ENCODE data around the gene HYAL2.

DNA sequence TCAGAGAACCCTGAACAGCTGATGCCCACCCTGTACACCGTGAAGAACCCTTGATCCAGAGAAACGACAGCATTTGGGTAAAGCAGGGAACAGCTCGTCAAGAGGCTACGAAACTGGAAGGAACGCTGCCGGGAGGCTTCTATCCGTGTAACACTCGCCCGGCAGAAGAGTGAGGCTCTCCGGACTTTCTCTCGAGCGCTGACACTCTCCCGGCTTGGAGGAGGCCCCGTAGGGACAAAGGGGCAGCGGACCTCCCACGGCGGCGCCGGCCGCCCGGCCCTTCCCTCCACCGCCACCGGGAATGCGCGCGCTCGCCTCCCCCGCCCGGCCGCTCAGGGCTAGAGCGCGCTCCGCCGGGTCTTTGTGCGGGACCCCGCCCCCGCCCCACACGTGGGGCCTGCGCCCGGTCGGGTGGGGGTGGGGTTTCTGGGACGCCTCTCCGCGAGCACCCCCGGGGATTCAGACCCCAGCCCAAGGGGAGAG, 1.7 kb downstream of the HYAL2 start:
- TF ChIP-seq, protein P1, sequence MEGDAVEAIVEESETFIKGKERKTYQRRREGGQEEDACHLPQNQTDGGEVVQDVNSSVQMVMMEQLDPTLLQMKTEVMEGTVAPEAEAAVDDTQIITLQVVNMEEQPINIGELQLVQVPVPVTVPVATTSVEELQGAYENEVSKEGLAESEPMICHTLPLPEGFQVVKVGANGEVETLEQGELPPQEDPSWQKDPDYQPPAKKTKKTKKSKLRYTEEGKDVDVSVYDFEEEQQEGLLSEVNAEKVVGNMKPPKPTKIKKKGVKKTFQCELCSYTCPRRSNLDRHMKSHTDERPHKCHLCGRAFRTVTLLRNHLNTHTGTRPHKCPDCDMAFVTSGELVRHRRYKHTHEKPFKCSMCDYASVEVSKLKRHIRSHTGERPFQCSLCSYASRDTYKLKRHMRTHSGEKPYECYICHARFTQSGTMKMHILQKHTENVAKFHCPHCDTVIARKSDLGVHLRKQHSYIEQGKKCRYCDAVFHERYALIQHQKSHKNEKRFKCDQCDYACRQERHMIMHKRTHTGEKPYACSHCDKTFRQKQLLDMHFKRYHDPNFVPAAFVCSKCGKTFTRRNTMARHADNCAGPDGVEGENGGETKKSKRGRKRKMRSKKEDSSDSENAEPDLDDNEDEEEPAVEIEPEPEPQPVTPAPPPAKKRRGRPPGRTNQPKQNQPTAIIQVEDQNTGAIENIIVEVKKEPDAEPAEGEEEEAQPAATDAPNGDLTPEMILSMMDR (IDR thresholded peaks at IDR 0.05) = no peak
- no peak for TF ChIP-seq POLR2A (IDR thresholded peaks at IDR 0.05)

Data from testis (tissue), 2 donors.